ENCODE data around the gene RETREG2. TPM values are rescaled to one million over a fixed set of nuclear protein-coding genes. Genes with fewer than 3 reads are reported as not detected.

Gene RETREG2
- total and polyA plus RNA-seq, 2 of the 8 experiments (the other 6 are each of a cell fraction or from before 2014, with no cell fraction given): 51.3 to 67.4 TPM

DNA sequence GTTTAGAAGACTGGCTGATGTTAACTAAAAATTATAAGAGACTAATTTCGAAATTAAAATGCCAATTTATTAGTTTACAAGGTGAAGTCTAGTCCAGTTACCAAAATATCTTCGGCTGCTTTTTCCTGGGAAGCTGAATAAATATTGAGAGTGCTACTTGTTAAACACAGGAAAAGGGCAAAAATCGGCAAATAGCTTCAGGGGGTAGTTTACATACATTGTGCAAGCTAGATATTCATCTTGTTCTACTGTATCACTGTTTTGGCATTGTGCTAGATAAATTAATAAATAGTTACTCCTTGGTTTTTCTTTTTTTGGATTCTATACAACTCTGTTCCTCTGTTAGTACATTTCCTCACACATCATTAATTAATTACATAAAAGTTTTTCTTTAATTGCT, 46.7 kb upstream of the RETREG2 start:
- ChIA-PET POLR2A (ENCODE audit: partially characterized antibody) (no interaction called here), CTCF (ENCODE audit: partially characterized antibody) (interaction anchor here (1.0 to 37.2 kb wide), 10 partner anchors 8 to 102 kb away, joined by 3 to 1777 read pairs (median 6); partner anchors contain the start of genes CFAP65 and IHH)
- Histone ChIP-seq H3K79me2 (ENCODE audit: control insufficient read depth in 1 of 2, insufficient read depth in 2 of 2, low read length in 2 of 2) (no peaks in the 10 kb centered on the region), H3K4me1 (replicated peaks in 1 of 4; ENCODE audit: control insufficient read depth in 3 of 4, insufficient read depth in 4 of 4, low read length in 3 of 4) (no peaks in the 10 kb centered on the region; a peak in 1 of 7 replicates), H2AK5ac (ENCODE audit: low read depth, low read length) (no peak overlapping the region), H3K4me3 (ENCODE audit: extremely low read depth in 1 of 4, insufficient read depth in 2 of 4, low read depth in 3 of 4, low read length in 4 of 4) (no peak overlapping the region), H3K23me2 (ENCODE audit: low read depth, low read length) (no peaks in the 10 kb centered on the region), H2BK120ac (replicated peaks; ENCODE audit: low read depth, low read length) (no peak overlapping the region), H4K8ac (ENCODE audit: extremely low read depth, insufficient read depth, low read length) (no peak overlapping the region), H4K91ac (replicated peaks; ENCODE audit: insufficient read length, low read length) (no peak overlapping the region), H3K27ac (ENCODE audit: low read depth, low read length) (no peak overlapping the region), H3K4ac (replicated peaks; ENCODE audit: insufficient read length, low read depth, low read length) (no peak overlapping the region), H3K18ac (ENCODE audit: extremely low read depth, low read length) (no peak overlapping the region), H3K27me3 (replicated peaks in 1 of 4; ENCODE audit: control insufficient read depth in 3 of 4, extremely low read depth in 1 of 4, insufficient read depth in 3 of 4, low read length in 3 of 4) (no peaks in the 10 kb centered on the region), H2BK12ac (ENCODE audit: low read depth, low read length) (no peak overlapping the region), H4K5ac (ENCODE audit: insufficient read length, low read depth, low read length) (no peak overlapping the region), H2AFZ (ENCODE audit: low read length) (no peak overlapping the region), H2BK20ac (ENCODE audit: low read length) (no peak overlapping the region), H3K23ac (ENCODE audit: insufficient read length) (no peak overlapping the region), H3K9ac (replicated peaks in 1 of 4; ENCODE audit: extremely low read depth in 1 of 4, low read depth in 3 of 4, low read length in 3 of 4) (no peak overlapping the region), H4K20me1 (replicated peaks in 1 of 2; ENCODE audit: control insufficient read depth in 1 of 2, insufficient read depth in 2 of 2, low read length in 2 of 2) (no peaks in the 10 kb centered on the region), H3K14ac (ENCODE audit: insufficient read length) (no peak overlapping the region), H3K9me3 (ENCODE audit: insufficient read depth in 2 of 2, low read depth in 1 of 2, low read length in 1 of 2) (no peaks in the 10 kb centered on the region), H3K79me1 (ENCODE audit: low read depth, low read length) (no peaks in the 10 kb centered on the region), H3K36me3 (ENCODE audit: control insufficient read depth in 2 of 4, insufficient read depth in 4 of 4, low read length in 3 of 4) (no peaks in the 10 kb centered on the region), H3K56ac (replicated peaks; ENCODE audit: insufficient read length, low read depth, low read length) (no peak overlapping the region), H3K4me2 (ENCODE audit: insufficient read depth in 1 of 2, low read depth in 2 of 2, low read length in 2 of 2) (no peak overlapping the region), H2BK5ac (ENCODE audit: low read depth, low read length) (no peak overlapping the region), H2BK15ac (ENCODE audit: low read length) (no peak overlapping the region)
- DNase-seq (ENCODE audit: low read depth in 1 of 2, low spot score in 2 of 2): no peak
- WGBS, 2 experiments (ENCODE audit: extremely low coverage in 1 of 2, insufficient coverage in 1 of 2, insufficient read length in 1 of 2, insufficient replicate concordance in 2 of 2, low coverage in 1 of 2, low lambda C conversion rate in 2 of 2, missing lambda C conversion rate in 1 of 2): 92% methylated on average over 3 of the region's 3 CpGs; no CpG with 5 or more reads in 1 of the 2 experiments
- TF ChIP-seq BRCA1 (IDR thresholded peaks at IDR 0.05; ENCODE audit: low read depth, low read length) (no peak), YY1 (IDR thresholded peaks at IDR 0.05; ENCODE audit: low read depth, low read length) (no peak), HDAC6 (IDR thresholded peaks at IDR 0.05; ENCODE audit: low read depth, low read length) (no peak), RXRA (IDR thresholded peaks at IDR 0.05; ENCODE audit: insufficient read depth, low read depth, low read length) (no peak), PHF8 (conservative IDR thresholded peaks at IDR 0.05; ENCODE audit: low read depth, low read length) (no peak)
- TF ChIP-seq, protein P1, sequence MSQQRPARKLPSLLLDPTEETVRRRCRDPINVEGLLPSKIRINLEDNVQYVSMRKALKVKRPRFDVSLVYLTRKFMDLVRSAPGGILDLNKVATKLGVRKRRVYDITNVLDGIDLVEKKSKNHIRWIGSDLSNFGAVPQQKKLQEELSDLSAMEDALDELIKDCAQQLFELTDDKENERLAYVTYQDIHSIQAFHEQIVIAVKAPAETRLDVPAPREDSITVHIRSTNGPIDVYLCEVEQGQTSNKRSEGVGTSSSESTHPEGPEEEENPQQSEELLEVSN (IDR thresholded peaks at IDR 0.05): no peak
- no peak for FAIRE-seq

Data from H1 (cell line).